ENCODE results near the gene RHOV. TPM values are rescaled to one million over a fixed set of nuclear protein-coding genes. Genes with fewer than 3 reads are reported as not detected.
A peak's percentile ranks its signal among the peaks of the same experiment; 100 is the strongest.

The RHOV gene
- total RNA-seq, 1 experiment from 2014 or later, result 6.0 TPM

GRCh38 chr15:40832903-40833302 lies 41.1 kb downstream of the RHOV start:
- no TSS peak for BruUV-seq (replicated peaks)
- H3K9me3 ChIP-seq (ENCODE audit: control insufficient read depth in 1 of 2, insufficient read depth in 1 of 2, low read depth in 1 of 2, low read length in 2 of 2), result no peaks in the 10 kb centered on the region
- ChIA-PET POLR2A (no interaction called here), CTCF (interaction anchor here (0.7 to 1.3 kb wide), 3 partner anchors 26 to 61 kb away, joined by 3 to 4 read pairs (median 4); partner anchors contain the start of gene VPS18), RAD21 (ENCODE audit: low non-redundant PET in 1 of 2, low total read pairs in 2 of 2, uncharacterized antibody in 2 of 2, unreplicated experiment in 2 of 2) (interaction anchor here (0.6 kb wide), 2 partner anchors 11 to 351 kb away, joined by 3 to 5 read pairs; partner anchors contain the start of gene SPINT1 (in 1 of the 2))
- H3K4me2 ChIP-seq (ENCODE audit: low read length), result peak overlapping the region; percentile 47
- H3K4me1 ChIP-seq (ENCODE audit: control insufficient read depth in 1 of 2, insufficient read depth in 2 of 2, low read length in 2 of 2), result peaks cover 33 to 42% of the 10 kb centered on the region in 2 experiments
- H3K36me3 ChIP-seq (ENCODE audit: control insufficient read depth in 1 of 2, insufficient read depth in 2 of 2, low read length in 2 of 2), result no peaks in the 10 kb centered on the region
- DNase-seq (ENCODE audit: low read depth, low spot score), result no peak
- no peaks in the 10 kb centered on the region for H3K9me2 ChIP-seq (ENCODE audit: insufficient read depth)
- H4K20me1 ChIP-seq (ENCODE audit: insufficient read depth), result no peaks in the 10 kb centered on the region
- no peak overlapping the region for H2AFZ ChIP-seq (ENCODE audit: low read depth, low read length, poor library complexity, severe bottlenecking)
- H3K27me3 ChIP-seq (ENCODE audit: insufficient read depth, low read length), result no peaks in the 10 kb centered on the region
- H3K4me3 ChIP-seq (replicated peaks in 1 of 2; ENCODE audit: low read depth in 1 of 2, low read length in 2 of 2), result no peak overlapping the region
- no peak for TF ChIP-seq EGR1 (IDR thresholded peaks at IDR 0.05; ENCODE audit: low read depth)
- no peak for TF ChIP-seq POLR2A (IDR thresholded peaks at IDR 0.05; ENCODE audit: borderline replicate concordance, extremely low read depth, insufficient read depth, insufficient read length)
- TF ChIP-seq EZH2 (IDR thresholded peaks at IDR 0.05), result no peak
- TF ChIP-seq REST (IDR thresholded peaks at IDR 0.05; ENCODE audit: low read depth), result no peak
- no peak for TF ChIP-seq ELF1 (IDR thresholded peaks at IDR 0.05; ENCODE audit: borderline replicate concordance, low read depth)
- no peak for TF ChIP-seq RAD21 (IDR thresholded peaks at IDR 0.05; ENCODE audit: low read depth)
- no peak for TF ChIP-seq TCF7L2 (IDR thresholded peaks at IDR 0.05; ENCODE audit: borderline replicate concordance, extremely low read depth, insufficient read depth, insufficient read length)
- TF ChIP-seq MAX (IDR thresholded peaks at IDR 0.05), result no peak
- TF ChIP-seq, protein P1, sequence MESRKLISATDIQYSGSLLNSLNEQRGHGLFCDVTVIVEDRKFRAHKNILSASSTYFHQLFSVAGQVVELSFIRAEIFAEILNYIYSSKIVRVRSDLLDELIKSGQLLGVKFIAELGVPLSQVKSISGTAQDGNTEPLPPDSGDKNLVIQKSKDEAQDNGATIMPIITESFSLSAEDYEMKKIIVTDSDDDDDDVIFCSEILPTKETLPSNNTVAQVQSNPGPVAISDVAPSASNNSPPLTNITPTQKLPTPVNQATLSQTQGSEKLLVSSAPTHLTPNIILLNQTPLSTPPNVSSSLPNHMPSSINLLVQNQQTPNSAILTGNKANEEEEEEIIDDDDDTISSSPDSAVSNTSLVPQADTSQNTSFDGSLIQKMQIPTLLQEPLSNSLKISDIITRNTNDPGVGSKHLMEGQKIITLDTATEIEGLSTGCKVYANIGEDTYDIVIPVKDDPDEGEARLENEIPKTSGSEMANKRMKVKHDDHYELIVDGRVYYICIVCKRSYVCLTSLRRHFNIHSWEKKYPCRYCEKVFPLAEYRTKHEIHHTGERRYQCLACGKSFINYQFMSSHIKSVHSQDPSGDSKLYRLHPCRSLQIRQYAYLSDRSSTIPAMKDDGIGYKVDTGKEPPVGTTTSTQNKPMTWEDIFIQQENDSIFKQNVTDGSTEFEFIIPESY (IDR thresholded peaks at IDR 0.05; ENCODE audit: extremely low read depth, insufficient replicate concordance, low read length), result no peak
- TF ChIP-seq ZFX (IDR thresholded peaks at IDR 0.05), result no peak
- no peak for TF ChIP-seq FOSL1 (IDR thresholded peaks at IDR 0.05; ENCODE audit: low read depth)
- TF ChIP-seq CBX3 (IDR thresholded peaks at IDR 0.05; ENCODE audit: low read depth), result no peak
- no peak for TF ChIP-seq POLR2AphosphoS5 (IDR thresholded peaks at IDR 0.05; ENCODE audit: low read depth, low read length)
- TF ChIP-seq CEBPB (IDR thresholded peaks at IDR 0.05; ENCODE audit: low read depth), result no peak
- no peak for TF ChIP-seq SP1 (IDR thresholded peaks at IDR 0.05; ENCODE audit: low read depth)
- TF ChIP-seq ATF3 (IDR thresholded peaks at IDR 0.05), result no peak
- no peak for TF ChIP-seq SIN3A (IDR thresholded peaks at IDR 0.05; ENCODE audit: low read depth)
- TF ChIP-seq, protein P2, sequence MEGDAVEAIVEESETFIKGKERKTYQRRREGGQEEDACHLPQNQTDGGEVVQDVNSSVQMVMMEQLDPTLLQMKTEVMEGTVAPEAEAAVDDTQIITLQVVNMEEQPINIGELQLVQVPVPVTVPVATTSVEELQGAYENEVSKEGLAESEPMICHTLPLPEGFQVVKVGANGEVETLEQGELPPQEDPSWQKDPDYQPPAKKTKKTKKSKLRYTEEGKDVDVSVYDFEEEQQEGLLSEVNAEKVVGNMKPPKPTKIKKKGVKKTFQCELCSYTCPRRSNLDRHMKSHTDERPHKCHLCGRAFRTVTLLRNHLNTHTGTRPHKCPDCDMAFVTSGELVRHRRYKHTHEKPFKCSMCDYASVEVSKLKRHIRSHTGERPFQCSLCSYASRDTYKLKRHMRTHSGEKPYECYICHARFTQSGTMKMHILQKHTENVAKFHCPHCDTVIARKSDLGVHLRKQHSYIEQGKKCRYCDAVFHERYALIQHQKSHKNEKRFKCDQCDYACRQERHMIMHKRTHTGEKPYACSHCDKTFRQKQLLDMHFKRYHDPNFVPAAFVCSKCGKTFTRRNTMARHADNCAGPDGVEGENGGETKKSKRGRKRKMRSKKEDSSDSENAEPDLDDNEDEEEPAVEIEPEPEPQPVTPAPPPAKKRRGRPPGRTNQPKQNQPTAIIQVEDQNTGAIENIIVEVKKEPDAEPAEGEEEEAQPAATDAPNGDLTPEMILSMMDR (IDR thresholded peaks at IDR 0.05 in 2 of 3, conservative IDR thresholded peaks at IDR 0.05 in 1 of 3; ENCODE audit: borderline replicate concordance in 1 of 3, insufficient read depth in 1 of 3, low read depth in 2 of 3, low read length in 2 of 3), result no peak
- no peak for TF ChIP-seq JUND (IDR thresholded peaks at IDR 0.05)
- no peak for TF ChIP-seq EZH2phosphoT487 (IDR thresholded peaks at IDR 0.05; ENCODE audit: borderline replicate concordance)
- H3K9ac ChIP-seq (ENCODE audit: low read length), result no peak overlapping the region
- no peaks in the 10 kb centered on the region for H3K79me2 ChIP-seq (ENCODE audit: insufficient read depth, low read length)
- H3K27ac ChIP-seq (ENCODE audit: low read depth, low read length), result no peak overlapping the region
- ATAC-seq, result peak; percentile 32; the same call in 1 of the 2 replicates
- intact Hi-C loops (cut with micrococcal nuclease), result no loop called here
